NCI-H2196 treated with DMSO at 0.1 percent for 48 hours (cell line): ENCODE data around the gene PRIM2.
"Not testable (repeated sequence)": the region's sequence is repeated elsewhere in the genome, so short reads cannot be mapped to it uniquely, and the experiment has no call there.

Experiments used
- DNase-seq: peaks from one replicate; lab custom pipeline; 2025; ENCODE audit not compliant: unreplicated experiment; lab: John Stamatoyannopoulos, UW

Gene PRIM2

DNA sequence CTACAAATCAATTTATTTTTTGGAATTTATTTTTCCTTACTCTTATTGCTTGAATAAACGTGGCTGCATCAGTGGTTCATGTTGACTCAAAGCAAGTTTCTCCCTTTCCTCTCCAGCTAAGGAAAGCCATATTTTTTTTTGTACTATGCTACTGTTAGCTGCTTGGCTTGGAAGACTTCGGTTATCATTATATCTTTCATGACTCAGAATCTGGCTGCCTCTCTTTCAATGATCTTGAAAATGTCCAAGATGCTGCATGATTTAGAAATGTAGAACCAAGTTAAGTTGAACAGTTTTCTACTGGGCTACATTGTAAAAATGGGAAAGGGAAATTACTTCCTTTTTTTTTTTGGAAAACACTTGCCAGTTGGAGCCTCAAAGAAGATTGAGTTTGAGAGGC lies 44.9 kb downstream of the PRIM2 start:
- not testable (repeated sequence) for DNase-seq

DNA sequence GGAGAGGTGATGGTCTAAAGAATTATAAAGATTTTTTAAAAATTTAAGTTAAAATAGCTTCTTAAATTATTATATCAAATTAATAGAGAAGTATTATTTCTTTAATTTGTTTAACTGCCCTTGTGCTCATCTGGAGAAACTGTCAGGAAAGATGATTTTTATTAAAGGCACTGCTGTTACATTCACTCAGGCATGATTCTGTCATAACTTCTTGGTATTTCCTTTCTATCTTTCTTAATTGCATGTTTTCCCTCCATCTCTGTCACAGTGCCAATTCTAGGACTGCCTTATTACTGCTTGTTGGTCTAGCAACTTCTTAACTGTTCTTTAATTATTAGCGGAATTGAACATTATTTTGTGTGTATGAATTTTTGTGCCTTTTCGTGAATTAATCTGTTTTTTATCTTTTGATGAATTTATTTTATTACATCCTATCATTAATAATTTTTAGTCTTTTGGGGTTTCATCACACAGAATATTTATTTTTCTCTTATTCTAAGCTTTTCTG lies 47.7 kb downstream of the PRIM2 start:
- not testable (repeated sequence) for DNase-seq

DNA sequence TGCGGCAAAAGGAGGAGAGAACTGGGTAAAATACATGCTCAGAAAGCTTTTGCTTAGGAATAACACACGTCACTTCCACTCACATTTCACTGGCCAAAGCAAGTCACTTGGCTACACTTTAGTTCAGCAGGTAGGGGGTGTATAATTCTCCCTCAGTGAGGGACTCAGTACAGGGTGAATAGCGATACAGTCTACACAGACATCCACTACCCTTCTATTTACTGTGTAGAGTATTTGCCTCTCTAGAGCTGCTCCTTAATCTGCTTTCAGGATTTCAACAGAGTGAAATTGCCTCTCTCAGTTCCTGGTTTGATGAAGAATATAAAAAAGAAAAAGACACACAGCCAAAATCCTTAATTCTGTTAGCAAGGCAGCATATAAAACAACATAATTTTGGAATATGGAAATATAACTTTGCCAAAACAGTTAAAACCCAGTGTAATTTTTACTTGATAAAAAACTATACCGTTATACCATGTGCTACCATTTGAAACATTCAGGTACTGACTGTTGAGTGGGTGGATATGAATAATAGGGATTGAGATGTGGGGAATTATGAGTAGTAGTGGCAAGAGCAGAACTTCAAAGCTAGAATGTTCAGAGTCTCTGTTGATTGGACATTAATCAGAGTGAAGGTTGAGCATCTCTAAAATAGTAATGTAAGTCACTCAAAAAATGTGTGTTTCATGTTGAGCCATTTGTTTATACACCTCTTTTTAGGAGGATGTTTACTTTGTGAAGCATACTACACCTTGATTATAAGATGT lies 51.7 kb downstream of the PRIM2 start:
- not testable (repeated sequence) for DNase-seq

DNA sequence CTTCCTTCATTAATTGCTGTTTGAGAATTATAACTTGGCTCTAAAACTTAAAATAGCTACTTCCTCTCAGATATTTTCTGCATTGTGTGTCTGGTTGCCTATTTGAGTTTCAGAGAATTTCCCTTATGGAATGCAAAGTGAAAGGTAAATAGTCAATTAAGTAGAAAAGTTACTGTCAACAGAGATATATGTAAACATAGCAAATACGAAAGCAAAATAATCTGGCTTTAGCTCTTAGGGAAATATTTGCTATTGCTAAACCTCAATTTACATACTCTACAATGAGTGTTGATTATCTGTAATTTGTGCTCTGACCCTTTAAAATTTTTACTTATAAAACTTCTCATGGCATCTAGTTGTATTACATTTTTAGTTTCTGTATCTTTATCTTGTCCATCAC lies 54.3 kb downstream of the PRIM2 start:
- DNase-seq = not testable (repeated sequence)

DNA sequence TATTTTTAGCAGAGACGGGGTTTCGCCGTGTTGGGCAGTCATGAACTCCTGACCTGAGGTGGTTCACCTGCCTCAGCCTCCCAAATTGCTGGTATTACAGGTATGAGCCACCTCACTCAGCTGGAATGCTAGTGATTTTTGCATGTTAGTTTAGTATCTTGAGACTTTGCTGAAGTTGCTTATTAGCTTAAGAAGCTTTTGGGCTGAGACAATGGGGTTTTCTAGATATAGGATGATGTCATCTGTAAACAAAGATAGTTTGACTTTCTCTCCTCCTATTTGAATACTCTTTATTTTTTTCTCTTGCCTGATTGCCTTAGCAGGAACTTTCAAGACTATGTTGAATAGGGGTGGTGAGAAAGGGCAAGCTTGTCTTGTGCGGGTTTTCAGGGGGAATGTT lies 57.3 kb downstream of the PRIM2 start:
- not testable (repeated sequence) for DNase-seq

DNA sequence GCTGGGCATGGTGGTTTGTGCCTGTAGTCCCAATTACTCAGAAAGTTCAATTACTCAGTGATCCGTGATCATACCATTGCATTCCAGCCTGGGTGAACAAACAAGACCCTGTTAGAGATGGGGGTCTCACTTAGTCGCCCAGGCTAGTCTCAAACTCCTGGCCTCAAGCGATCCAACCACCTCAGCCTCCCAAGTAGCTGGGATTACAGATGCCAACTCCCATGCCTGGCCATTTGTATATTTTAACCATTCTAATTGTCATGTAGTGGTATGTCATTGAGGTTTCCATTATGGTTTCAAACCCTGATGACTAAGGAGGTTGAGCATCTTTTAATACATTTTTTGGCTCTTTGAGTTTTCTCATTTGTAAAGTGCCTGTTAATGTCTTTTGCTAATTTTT lies 58.7 kb downstream of the PRIM2 start:
- not testable (repeated sequence) for DNase-seq

DNA sequence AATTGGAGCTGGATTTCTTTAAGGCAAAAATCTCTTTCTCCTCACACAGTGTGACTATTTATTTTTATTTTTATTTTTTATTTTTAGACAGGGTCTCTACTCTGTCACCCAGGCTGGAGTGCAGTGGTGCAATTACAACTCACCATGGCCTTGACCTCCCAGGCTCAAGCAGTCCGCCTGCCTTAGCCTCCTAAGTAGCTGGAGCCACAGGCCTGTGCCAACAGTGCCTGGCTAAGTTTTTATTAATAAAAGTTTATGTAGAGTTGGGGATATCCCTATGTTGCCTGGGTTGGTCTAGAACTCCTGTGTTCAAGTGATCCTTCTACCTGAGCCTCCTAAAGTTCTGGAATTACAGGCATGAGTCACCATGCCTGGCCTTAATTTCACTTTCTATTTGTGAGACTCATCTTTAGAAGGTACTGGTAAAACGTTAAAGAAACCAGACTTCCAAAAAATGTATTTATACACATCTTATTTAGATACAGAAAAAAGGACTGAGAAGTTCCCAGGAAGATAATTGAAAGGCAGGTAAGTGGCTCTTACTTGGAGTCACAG lies 71.7 kb downstream of the PRIM2 start:
- not testable (repeated sequence) for DNase-seq

DNA sequence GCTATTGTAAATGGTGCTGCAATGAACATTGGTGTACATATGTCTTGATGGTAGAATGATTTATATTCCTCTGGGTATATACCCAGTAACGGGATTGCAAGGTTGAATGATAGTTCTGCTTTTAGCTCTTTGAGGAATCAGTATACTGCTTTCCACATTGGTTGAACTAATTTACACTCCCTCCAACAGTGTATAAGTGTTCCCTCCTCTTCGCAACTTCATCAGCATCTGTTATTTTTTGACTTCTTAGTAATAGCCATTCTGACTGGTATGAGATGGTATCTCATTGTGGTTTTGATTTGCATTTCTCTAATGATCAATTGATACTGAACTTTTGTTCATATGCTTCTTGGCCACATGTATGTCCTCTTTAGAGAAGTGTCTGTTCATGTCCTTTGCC lies 73.4 kb downstream of the PRIM2 start:
- DNase-seq = not testable (repeated sequence)

DNA sequence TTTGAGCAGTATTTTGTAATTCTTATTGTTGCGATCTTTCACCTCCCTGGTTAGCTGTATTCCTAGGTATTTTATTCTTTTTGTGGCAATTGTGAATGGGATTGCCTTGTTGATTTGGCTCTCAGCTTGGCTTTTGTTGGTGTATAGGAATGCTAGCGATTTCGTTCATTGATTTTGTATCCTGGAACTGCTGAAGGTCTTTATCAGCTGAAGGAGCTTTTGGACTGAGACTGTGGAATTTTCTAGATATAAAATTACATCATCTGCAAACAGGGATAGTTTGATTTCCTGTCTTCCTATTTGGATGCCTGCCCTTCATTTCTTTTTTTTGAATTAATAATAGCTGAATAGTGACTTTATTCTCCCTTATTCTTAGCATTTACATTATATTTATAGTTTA lies 74.6 kb downstream of the PRIM2 start:
- DNase-seq = not testable (repeated sequence)

DNA sequence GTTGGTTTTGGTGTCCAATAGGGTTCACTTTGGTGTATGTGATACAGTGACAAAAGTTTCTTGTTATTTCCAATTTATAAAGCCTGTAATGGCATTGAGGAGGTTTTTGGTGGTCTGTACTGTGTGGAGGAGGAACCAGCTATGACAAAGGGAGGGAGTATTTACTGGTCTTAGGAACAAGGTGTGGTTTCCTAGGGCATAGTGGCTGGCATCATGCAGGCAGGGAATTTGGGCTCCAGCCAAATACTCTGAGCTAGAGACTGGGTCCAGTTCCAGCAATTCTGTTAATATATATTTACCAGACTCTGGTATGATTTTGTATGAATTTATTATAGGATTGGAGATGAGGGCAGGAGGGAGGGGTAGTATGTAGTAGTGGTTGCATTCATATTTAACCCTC lies 101.9 kb downstream of the PRIM2 start:
- not testable (repeated sequence) for DNase-seq

DNA sequence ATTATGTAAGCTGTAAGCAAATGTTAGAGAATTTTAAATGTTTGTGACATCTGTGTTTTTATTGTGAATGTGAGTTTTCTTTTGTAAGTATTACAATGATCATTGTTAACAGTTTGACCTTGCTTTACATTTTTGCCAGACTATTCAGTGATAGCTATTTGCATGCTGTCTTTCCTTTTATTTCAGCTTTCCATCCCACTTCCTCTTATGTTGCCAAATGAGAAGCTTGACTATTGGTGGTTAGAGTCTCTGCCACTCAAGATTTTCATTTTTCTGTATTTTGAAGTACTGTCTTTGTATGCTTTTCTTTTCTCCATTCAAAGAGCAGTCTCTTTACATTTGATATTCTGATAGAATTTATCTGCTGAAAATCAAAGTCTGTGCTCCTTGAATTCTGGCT lies 104.1 kb downstream of the PRIM2 start:
- no peak for DNase-seq

DNA sequence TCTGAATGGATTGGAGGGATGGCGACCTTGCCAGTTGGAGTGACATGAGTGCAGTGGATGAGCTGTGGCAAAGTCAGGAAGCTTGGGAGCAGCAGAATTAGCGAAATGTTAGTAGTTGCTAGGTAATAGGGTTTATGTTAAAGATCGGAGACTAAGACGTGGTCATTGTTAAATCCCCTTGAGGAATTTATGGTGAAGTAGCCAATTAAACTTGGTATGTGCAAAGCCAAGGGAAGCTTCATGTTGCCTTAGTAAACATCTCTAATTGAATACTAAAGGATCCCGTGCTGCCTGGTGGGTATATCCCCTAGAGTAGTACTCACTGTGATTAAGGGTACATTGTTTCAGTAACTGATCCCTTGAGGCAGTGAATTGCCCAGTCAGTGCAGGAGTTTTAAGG lies 106.0 kb downstream of the PRIM2 start:
- no peak for DNase-seq

DNA sequence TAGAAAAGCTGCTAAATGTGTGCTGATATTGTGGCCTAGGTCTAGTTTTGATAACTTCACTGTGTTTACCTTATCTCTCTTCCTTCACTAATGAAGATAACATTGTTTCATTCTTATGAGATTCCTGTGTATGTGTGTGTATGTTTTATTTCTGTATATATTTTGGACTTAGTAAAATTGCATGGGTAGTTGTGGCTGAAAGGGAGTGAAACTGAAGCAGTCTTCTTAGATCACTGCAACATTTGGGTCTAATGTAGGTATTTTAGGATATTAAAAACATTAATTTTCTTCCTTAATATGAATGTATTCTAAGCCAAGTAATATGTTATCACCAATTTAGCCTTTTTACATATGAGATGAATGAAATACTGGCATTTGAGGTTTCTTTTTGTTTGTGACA lies 114.3 kb downstream of the PRIM2 start:
- not testable (repeated sequence) for DNase-seq

DNA sequence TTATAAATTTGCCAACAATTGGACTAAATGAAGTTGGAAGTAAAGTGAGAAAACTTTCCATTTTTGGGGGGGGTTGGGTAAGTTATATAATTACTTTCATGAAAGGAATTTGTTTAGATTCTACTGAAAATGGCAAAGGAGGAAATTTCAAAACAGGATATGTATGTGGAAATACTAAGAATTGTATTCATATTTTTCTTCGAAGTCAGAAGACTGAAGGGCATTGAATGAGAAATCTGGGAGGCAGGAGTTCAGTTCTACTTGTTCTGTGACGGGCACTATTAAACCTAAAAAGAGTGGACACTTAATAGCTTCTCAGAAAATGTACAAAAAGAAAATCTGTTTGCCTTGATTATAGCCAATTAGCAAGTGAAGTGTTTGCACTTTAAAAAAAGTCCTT lies 114.7 kb downstream of the PRIM2 start:
- DNase-seq = no peak

DNA sequence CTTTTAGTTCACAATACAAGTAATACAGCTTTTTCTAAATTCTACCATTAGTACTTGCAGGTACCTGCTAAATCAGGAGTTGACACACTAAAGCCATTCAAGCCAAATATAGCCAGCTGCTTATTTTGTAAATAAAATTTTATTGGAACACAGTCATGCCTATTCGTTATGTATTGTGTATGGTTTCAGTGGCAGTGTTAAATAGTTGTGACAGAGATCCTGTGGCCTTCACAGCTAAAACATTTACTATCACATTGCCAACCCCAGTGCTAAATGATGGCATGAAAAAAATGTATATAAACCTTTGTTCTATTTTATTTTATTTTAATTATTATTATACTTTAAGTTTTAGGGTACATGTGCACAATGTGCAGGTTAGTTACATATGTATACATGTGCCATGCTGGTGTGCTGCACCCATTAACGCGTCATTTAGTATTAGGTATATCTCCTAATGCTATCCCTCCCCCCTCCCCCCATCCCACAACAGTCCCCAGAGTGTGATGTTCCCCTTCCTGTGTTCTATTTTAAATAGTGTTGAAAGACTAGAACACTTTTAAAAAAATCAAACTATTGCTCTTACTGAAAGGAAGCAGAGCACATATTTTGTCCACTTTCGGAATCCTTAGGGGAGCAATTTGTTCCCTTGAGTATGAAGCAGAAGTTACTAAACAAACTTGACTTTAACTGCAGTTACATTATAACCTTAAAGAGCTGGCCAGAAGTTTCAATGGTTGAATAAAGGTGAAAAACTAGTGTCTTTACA lies 115.7 kb downstream of the PRIM2 start:
- DNase-seq = no peak

DNA sequence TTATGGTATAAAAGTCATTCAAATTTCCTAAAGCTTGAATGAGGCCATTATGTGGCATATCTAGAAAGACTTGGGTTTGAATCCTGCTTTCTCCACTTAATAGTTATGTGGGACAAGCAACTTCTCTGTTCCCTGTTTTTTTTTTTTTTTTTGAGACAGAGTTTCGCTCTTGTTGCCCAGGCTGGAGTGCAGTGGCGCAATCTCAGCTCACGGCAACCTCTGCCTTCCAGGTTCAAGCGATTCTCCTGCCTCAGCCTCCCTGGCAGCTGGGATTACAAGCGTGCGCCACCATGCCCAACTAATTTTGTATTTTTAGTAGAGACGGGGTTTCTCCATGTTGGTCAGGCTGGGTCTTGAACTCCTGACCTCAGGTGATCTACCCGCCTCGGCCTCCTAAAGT lies 116.4 kb downstream of the PRIM2 start:
- not testable (repeated sequence) for DNase-seq

DNA sequence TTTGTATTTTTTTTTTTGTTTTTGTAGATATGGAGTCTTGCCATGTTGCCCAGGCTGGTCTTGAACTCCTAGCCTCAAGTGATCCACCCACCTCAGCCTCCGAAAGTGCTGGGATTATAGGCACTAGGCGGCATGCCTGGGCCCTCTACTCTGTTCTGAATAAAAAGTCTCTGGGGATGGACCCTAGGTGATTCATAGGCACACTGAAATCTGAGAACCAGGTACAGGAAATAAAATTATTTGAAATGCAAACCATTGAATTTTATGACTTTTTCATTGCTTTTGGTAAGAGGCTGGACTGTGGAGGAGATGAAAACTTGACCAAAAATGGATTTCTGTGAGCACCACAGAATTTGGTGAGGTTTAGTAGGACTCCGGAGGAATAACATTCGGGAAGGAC lies 117.5 kb downstream of the PRIM2 start:
- DNase-seq = no peak

DNA sequence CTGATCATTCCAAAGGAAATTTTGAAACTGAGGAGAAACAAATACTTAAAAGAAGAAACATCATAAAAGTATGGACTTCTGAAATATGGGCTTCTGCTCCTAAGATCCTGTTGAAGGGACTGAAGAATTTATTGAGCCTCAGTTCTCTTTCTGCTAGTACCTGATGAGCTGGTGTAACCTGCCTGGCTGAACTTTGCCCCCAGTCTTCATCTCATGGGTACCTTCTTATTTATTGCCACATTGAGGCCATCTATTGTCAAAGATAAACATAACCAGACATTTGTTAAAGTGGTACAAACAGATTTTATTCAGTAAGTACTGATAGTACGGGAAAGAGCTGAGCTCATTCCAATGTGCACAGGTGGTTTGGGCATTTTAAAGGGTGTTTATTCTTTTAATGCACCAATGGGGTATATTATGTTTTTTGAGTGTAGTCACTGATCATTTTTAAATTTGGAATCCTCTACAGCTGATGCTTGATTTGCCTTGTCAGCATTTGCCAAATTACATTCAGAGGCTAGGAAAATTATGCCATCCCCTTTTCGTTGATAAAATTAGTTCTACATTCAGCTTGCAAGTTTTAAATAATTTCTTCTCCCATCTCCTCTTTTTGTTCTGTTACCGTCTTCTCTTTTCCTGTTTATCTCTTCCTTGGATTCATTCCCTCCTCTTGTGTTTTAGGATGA lies 118.2 kb downstream of the PRIM2 start:
- no peak for DNase-seq

DNA sequence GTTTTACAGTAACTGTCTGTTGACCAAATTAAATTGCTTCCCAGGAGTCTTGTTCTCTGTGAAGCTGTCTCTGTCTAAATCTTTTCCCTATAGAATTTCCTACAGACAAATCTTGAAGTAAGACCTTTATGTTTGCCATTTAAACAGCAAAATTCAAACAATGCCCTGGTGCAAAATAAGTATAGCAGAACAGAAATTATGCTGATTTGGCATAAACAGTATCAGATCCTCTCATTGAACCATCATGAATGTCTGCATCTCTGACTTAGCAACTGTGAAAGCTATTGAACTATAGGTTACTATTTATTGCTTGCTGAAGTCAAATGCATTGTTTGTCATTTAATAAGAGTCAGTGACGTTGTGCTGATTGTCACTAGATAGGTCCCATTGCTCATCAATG lies 123.3 kb downstream of the PRIM2 start:
- not testable (repeated sequence) for DNase-seq

DNA sequence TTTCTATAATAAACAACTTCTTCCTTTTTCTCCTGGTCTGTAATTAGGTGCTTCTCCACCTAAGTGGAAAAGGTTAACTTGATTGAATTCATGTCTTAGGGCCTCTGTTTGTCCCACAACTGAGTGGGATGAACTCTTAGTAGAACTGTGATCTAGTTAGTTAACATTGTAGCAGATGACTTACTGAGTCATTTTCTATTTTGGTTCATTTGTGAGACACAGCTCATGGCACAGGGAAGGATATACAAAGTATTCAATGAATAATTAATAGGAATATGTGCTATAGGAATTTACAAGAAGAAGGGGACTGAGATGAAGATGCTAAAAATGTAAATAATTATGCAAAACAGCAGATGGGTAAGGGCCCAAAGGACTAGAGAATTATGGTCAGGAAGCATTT lies 124.7 kb downstream of the PRIM2 start:
- DNase-seq = not testable (repeated sequence)

DNA sequence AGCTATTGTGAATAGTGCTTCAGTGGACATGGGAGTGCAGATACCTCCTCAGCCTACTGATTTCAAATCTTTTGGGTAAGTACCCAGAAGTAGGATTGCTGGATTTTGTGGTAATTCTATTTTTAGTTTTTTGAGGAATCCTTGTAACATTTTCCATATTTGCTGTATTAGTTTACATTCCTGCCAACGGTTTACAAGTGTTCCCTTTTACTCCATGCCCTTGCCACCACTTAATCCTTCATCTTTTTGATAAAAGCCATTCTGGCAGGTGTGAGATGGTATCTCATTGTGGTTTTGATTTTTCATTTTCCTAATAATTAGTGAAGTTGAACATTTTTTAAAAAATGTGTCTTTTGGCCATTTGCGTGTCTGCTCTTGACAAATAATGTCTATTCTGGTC lies 125.8 kb downstream of the PRIM2 start:
- not testable (repeated sequence) for DNase-seq
